OCI-LY1 (cell line): ENCODE data around the gene ZKSCAN3.
A peak's percentile ranks its signal among the peaks of the same experiment; 100 is the strongest.
"Not testable (repeated sequence)": the region's sequence is repeated elsewhere in the genome, so short reads cannot be mapped to it uniquely, and the experiment has no call there.

ENCODE experiments used
- H2AFZ ChIP-seq: fragments of 200-600 bp; sonication (generic), shearing (Covaris generic); 2 replicates; pipeline ENCODE4 v1.6.0; 2014; ENCODE audit warnings: antibody characterized with exemption, mild to moderate bottlenecking, low read length
- H3F3A ChIP-seq: fragments of 200-600 bp; sonication (generic), shearing (Covaris generic); 2 replicates; pipeline ENCODE4 v1.6.0; 2014; ENCODE audit warnings: mild to moderate bottlenecking, antibody characterized with exemption, low read length, moderate library complexity; ENCODE audit not compliant: insufficient read depth
- H3K27ac ChIP-seq: fragments of 200-600 bp; sonication (generic); 2 replicates; pipeline ENCODE4 v1.5.1; 2014; ENCODE audit warnings: low read length, mixed run types, mild to moderate bottlenecking, low read depth; ENCODE audit not compliant: poor library complexity, severe bottlenecking
- H3K27me3 ChIP-seq: fragments of 200-600 bp; sonication (generic); 2 replicates; pipeline ENCODE4 v1.6.0; 2014; ENCODE audit warnings: antibody characterized with exemption, mild to moderate bottlenecking, low read length, moderate library complexity; ENCODE audit not compliant: insufficient read depth
- H3K36me3 ChIP-seq: fragments of 200-600 bp; sonication (generic); 2 replicates; pipeline ENCODE4 v1.6.1; 2014; ENCODE audit warnings: mild to moderate bottlenecking, antibody characterized with exemption, low read length, moderate library complexity, mixed read lengths; ENCODE audit not compliant: insufficient read depth
- H3K4me1 ChIP-seq: fragments of 200-600 bp; sonication (generic); 2 replicates; pipeline ENCODE4 v1.5.1; 2014; ENCODE audit warnings: mild to moderate bottlenecking, low read length, moderate library complexity; ENCODE audit not compliant: insufficient read depth, severe bottlenecking
- H3K4me2 ChIP-seq: fragments of 200-600 bp; sonication (generic), shearing (Covaris generic); 2 replicates; pipeline ENCODE4 v1.6.1; 2014; ENCODE audit warnings: low read length
- H3K4me3 ChIP-seq: fragments of 200-600 bp; sonication (generic); 2 replicates; pipeline ENCODE4 v1.5.1; 2014; ENCODE audit warnings: low read length, low read depth, mild to moderate bottlenecking, mixed read lengths; ENCODE audit not compliant: poor library complexity, severe bottlenecking
- H3K79me2 ChIP-seq: fragments of 200-600 bp; shearing (Covaris generic); 2 replicates; pipeline ENCODE4 v1.6.1; 2016; ENCODE audit warnings: mixed run types, low read length, mixed read lengths; ENCODE audit not compliant: insufficient read depth
- H3K9ac ChIP-seq: fragments of 200-600 bp; sonication (generic), shearing (Covaris generic); 2 replicates; pipeline ENCODE4 v1.6.1; 2014; ENCODE audit warnings: mild to moderate bottlenecking, low read length, mixed read lengths
- H3K9me2 ChIP-seq: fragments of 200-600 bp; sonication (generic), shearing (Covaris generic); 2 replicates; pipeline ENCODE4 v1.6.1; 2014; ENCODE audit warnings: low read depth, mild to moderate bottlenecking, low read length, mixed read lengths
- H3K9me3 ChIP-seq: fragments of 200-600 bp; shearing (Covaris generic); 2 replicates; pipeline ENCODE4 v1.6.1; 2014; ENCODE audit warnings: low read length, mixed read lengths
- H4K20me1 ChIP-seq: fragments of 200-600 bp; sonication (generic), shearing (Covaris generic); 2 replicates; pipeline ENCODE4 v1.6.0; 2016; ENCODE audit warnings: mild to moderate bottlenecking, low read length; ENCODE audit not compliant: insufficient read depth
- EZH2 ChIP-seq: fragments of 200-600 bp; sonication (generic), shearing (Covaris generic); IDR thresholded peaks from 2 replicates; pipeline ENCODE4 v1.8.0; 2017; ENCODE audit warnings: borderline replicate concordance, mixed run types, mild to moderate bottlenecking, antibody characterized with exemption, low read length, moderate library complexity, mixed read lengths
- TF ChIP-seq, protein P1 (sequence below): fragments of 200-600 bp; sonication (generic), shearing (Covaris generic); IDR thresholded peaks from 2 replicates; pipeline ENCODE4 v1.5.1; 2017; ENCODE audit warnings: mild to moderate bottlenecking, antibody characterized with exemption, low read length, moderate library complexity, mixed read lengths

ZKSCAN3 gene

DNA sequence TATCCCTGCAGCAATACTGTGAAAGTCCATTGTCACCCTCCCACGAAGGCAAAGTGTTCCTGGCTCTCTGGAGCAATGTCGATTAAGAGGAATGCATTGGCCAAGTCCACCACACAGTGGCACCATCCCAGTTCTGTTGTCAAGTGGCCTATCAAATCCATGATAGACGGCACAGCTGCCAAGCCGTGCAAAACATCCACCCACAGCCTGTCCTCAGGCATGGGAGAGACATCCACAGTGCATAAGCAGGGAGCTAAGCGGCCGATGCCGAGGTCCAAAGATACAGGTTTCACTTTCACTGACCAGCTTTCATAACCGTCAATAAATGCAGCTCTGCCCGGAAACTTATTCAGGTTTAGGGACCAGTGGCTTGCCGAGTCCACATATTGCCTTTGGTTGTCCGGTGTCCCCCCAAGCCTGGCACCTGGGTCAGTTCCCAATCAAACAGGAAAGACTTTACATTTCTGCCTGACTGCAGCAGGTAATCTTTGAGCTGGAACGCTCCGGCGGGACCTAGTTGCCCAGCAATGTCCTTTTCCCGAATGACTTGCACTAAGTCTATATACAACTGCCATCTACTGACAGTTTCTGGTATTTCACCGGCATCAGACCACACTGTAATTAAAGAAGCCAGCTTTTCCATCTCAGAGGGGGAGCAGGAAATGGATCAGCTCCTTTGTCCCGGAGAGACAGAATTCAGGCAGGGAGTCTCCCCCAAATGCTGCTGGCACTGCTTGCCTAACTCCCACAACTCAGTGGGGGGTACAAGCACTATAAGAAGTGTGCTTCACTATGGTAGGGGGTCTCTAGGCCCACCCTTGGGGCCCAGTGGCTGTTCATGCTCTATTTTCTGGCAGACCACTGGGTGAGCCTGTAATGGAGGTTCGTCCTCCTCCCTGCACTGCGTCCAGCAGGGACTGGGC is 6.3 kb downstream of the ZKSCAN3 start:
- Histone ChIP-seq H3K9ac (peak overlapping the region; percentile 70), H3K9me2 (no peaks in the 10 kb centered on the region), H3K4me1 (peaks cover 18% of the 10 kb centered on the region), H3K79me2 (peaks cover 7% of the 10 kb centered on the region; the same call in 1 of the 2 replicates), H3K9me3 (peaks cover 8% of the 10 kb centered on the region; the same call in 1 of the 2 replicates), H3F3A (no peaks in the 10 kb centered on the region), H3K27ac (peak overlapping the region; percentile 31), H4K20me1 (no peaks in the 10 kb centered on the region), H2AFZ (no peak overlapping the region), H3K4me2 (peak overlapping the region; percentile 86), H3K36me3 (peaks cover 27% of the 10 kb centered on the region), H3K27me3 (no peaks in the 10 kb centered on the region), H3K4me3 (peak overlapping the region; percentile 64)
- TF ChIP-seq, protein P1, sequence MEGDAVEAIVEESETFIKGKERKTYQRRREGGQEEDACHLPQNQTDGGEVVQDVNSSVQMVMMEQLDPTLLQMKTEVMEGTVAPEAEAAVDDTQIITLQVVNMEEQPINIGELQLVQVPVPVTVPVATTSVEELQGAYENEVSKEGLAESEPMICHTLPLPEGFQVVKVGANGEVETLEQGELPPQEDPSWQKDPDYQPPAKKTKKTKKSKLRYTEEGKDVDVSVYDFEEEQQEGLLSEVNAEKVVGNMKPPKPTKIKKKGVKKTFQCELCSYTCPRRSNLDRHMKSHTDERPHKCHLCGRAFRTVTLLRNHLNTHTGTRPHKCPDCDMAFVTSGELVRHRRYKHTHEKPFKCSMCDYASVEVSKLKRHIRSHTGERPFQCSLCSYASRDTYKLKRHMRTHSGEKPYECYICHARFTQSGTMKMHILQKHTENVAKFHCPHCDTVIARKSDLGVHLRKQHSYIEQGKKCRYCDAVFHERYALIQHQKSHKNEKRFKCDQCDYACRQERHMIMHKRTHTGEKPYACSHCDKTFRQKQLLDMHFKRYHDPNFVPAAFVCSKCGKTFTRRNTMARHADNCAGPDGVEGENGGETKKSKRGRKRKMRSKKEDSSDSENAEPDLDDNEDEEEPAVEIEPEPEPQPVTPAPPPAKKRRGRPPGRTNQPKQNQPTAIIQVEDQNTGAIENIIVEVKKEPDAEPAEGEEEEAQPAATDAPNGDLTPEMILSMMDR = peak; percentile 80
- TF ChIP-seq EZH2 = no peak

DNA sequence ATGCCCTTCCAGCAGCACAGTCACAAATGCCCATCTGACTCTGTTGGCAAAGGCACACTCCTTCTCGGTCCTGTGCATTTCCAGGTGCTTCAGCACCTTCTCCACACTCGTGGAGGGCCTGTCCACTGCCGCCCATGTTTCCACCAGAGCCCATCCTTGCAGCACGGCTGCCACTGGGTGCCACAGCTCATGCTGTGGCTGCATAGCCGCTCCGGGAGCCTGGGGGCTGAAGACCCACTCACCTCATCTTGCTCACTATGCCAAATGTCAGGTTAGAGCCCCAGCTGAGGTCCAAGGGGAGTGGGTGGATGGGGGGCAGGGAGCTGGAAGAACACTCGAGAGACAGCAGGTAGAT is 6.9 kb downstream of the ZKSCAN3 start:
- Histone ChIP-seq H3K4me1 (peaks cover 12% of the 10 kb centered on the region), H3F3A (no peaks in the 10 kb centered on the region), H3K27me3 (no peaks in the 10 kb centered on the region), H4K20me1 (no peaks in the 10 kb centered on the region), H3K79me2 (0 out of 2 replicates have a peak, but pooled peaks cover 1% of the 10 kb centered on the region), H3K9me2 (no peaks in the 10 kb centered on the region), H3K27ac (no peak overlapping the region), H3K4me2 (no peak overlapping the region), H3K4me3 (no peak overlapping the region), H3K9ac (no peak overlapping the region), H3K36me3 (peaks cover 33% of the 10 kb centered on the region), H2AFZ (no peak overlapping the region), H3K9me3 (peaks cover 8% of the 10 kb centered on the region; the same call in 1 of the 2 replicates)
- TF ChIP-seq, protein P1 = no peak
- TF ChIP-seq EZH2 = no peak

DNA sequence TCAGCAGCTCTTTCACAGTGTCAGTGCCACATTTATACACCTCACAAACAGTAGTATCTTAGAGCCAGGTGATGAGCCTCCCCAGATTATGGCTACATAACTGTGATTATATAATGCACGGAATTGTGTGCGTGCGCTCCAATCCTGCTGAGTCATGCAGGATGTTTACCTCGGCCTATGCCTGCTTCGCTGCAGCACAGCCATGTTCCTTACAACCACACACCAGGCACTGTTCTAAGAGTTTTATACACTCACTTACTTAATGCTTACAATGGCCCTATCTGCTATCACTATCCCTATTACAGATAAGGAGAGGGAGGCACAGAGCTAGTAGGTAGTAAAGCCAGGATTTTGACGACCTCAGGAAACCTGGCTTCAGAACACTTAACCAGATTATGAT is 7.3 kb downstream of the ZKSCAN3 start:
- H2AFZ ChIP-seq = no peak overlapping the region
- no peaks in the 10 kb centered on the region for H4K20me1 ChIP-seq
- peaks cover 8% of the 10 kb centered on the region; the same call in 1 of the 2 replicates for H3K9me3 ChIP-seq
- no peak overlapping the region for H3K27ac ChIP-seq
- peaks cover 37% of the 10 kb centered on the region for H3K36me3 ChIP-seq
- peaks cover 12% of the 10 kb centered on the region for H3K4me1 ChIP-seq
- H3K27me3 ChIP-seq = no peaks in the 10 kb centered on the region
- H3K4me2 ChIP-seq = no peak overlapping the region
- H3K4me3 ChIP-seq = no peak overlapping the region
- TF ChIP-seq EZH2 = no peak
- TF ChIP-seq, protein P1 = no peak
- H3K9me2 ChIP-seq = no peaks in the 10 kb centered on the region
- H3K9ac ChIP-seq = no peak overlapping the region
- H3F3A ChIP-seq = no peaks in the 10 kb centered on the region
- H3K79me2 ChIP-seq = no peaks in the 10 kb centered on the region

DNA sequence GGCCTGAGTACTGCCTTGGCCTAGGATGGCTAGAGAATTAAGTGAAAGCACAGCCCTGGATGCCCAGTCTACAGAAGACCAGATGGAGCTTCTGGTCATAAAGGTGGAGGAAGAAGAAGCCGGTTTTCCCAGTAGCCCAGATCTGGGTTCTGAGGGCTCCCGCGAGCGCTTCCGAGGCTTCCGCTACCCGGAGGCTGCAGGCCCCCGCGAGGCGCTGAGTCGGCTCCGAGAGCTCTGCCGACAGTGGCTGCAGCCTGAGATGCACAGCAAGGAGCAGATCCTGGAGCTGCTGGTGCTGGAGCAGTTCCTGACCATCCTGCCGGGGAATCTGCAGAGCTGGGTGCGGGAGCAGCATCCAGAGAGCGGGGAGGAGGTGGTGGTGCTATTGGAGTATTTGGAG is 9.8 kb downstream of the ZKSCAN3 start:
- not testable (repeated sequence) for H3K4me2 ChIP-seq, H3F3A ChIP-seq, H3K27me3 ChIP-seq, H3K27ac ChIP-seq, H3K4me3 ChIP-seq, H3K79me2 ChIP-seq, H4K20me1 ChIP-seq, H2AFZ ChIP-seq, H3K9me3 ChIP-seq, H3K9me2 ChIP-seq, H3K9ac ChIP-seq
- H3K4me1 ChIP-seq = peaks cover 12% of the 10 kb centered on the region
- H3K36me3 ChIP-seq = peaks cover 47% of the 10 kb centered on the region
